ENCODE measurements around the gene EMX2.

The EMX2 gene

GRCh38 chr10:117545141-117546019 is 2.8 kb downstream of the EMX2 start:
- peak; percentile 41 for DNase-seq

GRCh38 chr10:117546020-117546580 is 3.6 kb downstream of the EMX2 start:
- no peak for DNase-seq

DNA sequence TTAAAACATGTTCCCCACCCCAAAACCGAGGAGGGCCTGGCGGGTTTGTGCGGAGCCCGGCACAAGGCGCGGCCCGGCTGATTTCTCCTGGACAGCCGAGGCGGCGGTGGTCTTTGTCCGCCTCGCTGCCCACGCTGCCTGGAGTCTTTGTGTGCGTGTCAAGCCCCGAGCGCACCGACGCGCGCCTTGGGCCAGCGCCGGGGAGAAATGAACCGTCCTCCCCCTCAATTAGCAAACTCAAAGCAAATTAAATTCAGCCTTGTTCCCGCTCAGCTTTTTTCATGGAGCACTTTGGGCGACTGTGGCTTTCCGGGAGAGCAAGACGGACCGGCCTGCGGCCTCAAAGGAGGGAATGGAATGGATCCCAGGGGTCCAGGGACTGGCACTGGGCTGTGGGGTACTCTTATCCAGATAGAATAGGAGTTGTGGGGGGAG is 4.1 kb downstream of the EMX2 start:
- no peak for DNase-seq

DNA sequence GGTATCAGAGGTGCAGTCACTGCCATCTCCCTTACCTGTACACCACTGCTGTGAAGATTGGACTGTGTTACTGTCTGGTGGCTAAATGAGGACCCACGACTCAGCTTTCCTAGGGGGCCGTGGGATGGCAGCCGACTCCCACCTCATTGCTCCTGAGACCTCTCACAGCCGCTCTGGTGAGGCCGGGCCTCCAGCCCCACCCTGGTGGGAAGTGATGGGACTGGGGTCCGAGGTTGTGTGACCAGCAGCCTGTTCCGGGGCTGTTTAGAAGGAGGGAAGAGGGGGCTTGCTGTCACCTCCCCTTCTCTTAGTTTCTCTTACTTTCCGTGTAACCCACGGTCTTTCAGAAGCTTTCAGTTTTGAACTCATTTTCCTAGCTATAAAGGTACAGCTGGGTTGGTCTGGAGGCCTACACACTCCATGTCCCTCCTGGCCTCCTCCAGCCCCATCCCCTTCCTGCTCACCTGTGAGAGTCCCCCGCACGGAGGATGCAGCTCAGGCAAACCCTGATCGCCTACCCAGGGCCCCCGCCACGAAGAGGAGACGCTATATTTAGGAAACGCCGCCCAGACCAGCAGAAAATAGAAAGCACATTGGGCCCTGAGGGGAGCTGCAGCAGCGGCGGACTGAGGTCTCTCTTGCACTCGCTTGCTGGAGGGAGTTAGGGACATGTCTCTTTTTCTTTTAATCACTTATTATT is 4.6 kb downstream of the EMX2 start:
- DNase-seq, result no peak

DNA sequence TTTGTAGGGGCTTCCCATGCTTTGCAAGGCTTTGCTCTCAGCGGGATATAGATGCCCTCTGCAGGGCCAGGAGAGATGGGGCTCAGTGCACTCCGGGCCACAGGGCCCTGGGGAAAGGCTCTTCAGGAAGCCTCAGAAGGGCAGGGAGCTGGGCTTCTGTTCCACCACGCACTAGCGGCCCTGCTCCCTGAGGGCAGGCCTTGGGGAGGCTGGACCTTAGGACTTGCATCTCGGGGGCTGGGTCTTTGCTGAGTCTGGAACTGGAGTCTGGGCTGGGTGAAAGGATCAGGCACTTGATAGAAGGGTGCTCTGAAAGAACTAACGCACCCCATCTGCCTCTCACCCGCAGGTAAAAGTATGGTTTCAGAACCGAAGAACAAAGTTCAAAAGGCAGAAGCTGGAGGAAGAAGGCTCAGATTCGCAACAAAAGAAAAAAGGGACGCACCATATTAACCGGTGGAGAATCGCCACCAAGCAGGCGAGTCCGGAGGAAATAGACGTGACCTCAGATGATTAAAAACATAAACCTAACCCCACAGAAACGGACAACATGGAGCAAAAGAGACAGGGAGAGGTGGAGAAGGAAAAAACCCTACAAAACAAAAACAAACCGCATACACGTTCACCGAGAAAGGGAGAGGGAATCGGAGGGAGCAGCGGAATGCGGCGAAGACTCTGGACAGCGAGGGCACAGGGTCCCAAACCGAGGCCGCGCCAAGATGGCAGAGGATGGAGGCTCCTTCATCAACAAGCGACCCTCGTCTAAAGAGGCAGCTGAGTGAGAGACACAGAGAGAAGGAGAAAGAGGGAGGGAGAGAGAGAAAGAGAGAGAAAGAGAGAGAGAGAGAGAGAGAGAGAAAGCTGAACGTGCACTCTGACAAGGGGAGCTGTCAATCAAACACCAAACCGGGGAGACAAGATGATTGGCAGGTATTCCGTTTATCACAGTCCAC is 5.4 kb downstream of the EMX2 start:
- no peak for DNase-seq

- DNase-seq, result no peak
These were observed 6.6 kb downstream of the EMX2 start for GRCh38 chr10:117549100-117549585.

DNA sequence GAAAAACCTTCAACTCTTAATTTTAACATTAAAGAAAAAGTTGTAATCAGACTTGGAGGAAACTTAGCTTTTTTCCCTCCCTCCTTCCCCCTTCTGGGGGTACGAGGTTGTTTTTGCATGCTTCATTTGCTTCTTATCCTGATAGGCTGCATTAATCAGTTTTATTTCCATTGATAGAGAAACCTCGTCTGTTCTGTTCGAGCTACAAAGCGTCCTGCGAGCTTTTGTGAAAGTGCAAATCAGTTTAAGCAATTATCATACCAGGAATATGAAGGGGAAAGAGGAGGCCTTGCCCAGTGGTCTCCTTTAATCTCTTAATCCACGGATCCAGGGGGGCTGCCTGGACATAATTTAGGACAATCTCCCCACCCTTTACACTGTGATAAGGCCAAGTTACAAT is 7.5 kb downstream of the EMX2 start:
- no peak for DNase-seq

- DNase-seq, result no peak
These were observed 8.2 kb downstream of the EMX2 start for GRCh38 chr10:117550599-117551329.

GRCh38 chr10:117551330-117552155 is 9.0 kb downstream of the EMX2 start:
- DNase-seq, result no peak

DNA sequence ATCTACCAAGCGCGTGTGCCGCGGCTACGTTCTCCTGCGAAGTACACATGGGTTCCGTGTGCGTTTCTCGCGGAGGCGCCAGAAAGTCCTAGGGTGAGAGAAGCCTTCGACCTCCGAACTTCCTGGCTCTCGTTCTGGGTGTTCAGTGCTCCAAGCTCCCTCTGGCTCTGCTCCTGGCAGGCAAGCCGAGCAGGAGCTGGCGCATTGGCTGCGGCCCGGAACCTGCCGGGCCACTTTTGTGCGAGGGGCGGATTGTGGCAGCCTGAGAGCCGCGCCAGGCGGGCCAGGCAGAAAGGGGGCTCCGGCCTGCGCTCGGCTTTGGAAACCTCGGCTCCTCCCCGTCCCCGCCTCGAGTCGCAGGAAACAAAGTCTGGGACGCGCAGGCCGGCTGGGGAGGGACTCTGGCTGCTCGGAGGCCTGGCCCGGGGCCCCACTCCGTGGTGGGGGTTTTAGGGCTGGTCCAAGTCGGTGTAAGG is 9.6 kb downstream of the EMX2 start:
- no peak for DNase-seq

- no peak for DNase-seq
These were observed 10.2 kb downstream of the EMX2 start for GRCh38 chr10:117552701-117553141.

DNA sequence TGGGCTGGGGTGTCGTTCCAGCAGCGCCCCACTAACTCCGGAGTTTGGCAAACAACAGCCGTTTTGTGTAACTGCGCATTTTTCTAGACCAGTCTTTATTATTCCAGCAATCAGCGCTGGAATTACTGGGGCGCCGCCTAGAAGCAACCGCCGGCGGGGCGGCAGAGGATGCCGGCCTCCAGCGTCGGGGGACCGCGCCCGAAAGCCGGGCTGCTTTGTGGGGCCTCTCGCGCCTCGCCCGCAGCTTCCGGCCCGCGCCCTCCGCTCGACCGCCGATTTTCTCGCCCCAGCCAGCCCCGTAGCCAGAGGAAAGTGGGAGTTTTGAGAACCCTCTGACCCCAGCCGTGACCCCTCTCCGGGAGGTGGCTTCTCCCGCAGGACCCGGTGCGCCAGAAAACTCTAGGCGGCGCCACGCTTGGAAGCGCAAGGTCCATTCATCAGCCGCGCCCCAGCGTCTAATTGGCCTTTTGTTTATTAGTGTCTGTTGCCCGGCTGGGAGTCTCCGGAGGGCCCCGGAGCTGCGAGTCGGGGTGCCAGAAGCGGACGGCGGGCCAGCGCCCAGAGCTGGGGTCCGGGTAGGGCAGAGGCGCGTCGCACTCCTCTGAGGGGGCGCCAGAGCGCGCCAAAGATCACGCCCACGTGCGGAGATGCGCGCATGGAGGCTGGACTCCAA is 10.7 kb downstream of the EMX2 start:
- no peak for DNase-seq

DNA sequence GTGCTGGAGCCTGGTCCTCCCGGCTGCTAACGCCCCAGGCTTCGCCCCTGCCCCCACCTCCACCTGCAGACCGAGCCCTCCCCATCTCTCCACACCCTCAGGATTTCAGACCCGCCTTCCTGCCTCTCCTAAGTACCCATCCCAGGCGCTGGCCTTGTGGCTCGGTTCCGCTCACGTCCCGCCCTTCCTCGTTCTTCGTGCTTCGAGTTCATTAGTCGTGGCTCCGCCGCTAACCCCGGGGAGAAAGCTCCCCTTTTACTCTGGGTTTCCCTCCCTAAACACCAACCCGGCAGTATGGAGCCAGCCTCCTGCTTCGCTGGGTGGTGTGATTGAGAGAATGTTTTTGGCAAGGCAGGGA is 11.2 kb downstream of the EMX2 start:
- DNase-seq, result no peak

DNA sequence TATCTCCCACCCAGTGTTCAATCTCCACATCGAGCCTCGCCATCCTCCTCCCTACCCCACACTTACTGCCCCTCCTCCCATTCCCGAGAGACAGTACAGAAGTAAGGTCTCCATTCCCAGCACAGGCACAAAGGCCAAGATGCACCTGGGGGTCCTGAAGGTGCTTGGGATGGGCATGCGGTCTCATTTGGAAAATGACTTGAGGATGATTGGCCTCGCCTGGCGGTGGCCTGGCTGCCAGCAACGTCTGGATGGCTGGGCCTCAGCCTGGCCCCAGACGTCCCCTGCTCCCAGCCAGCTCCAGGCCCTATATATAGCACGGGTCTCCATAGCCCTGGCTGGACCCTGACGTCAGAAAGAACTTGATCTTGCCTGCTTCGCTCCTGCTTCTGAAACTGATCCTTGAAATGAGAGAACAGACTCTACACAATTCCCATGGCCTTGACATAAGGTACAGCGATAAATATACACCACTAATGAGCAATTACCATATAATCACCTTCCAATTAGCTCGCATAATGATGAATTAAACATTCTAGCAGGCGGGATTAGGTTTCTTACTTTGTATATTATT is 11.8 kb downstream of the EMX2 start:
- no peak for DNase-seq

- no peak for DNase-seq
These were observed 12.5 kb downstream of the EMX2 start for GRCh38 chr10:117555017-117555416.

- DNase-seq, result no peak
These were observed 13.3 kb downstream of the EMX2 start for GRCh38 chr10:117555863-117556262.

DNA sequence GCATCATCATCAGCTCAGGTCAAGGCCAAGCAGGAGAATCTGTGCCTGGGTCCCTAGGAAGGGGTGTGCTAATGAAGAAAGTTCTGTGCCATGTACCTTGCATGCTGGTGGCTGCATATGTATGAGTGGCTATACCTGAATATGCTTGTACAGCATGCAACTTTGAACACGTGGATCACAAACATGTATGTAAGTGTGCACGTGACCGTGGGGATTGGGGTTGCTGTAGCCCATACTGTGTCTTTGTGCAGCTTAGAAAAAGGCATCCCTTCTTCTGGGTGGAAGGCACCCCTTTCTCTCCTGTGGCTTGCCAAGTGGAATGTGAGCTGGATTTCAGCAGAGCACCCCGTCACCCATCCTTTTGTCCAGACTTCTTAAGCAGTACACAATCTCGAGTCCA is 13.8 kb downstream of the EMX2 start:
- DNase-seq, result no peak

- no peak for DNase-seq
These were observed 17.2 kb downstream of the EMX2 start for GRCh38 chr10:117559712-117560111.

DNA sequence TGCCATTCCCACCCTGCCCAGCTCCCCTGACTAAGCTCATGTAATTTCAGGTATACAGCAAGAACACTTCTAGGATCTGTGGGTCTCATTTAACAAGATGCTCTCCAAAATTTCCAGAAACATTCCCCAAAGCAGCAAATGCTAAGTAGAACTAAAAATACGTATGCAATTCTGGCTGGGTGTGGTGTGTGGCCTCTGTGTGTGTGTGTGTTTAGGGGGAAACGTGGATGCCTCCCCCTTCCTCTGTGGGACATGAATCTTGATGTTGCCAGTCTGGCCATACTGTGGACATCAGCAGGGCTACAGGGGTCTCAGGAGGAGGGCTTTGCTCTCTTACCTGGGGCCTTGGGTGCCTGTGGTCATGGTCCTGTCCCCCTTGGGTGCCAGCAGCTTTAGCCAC is 18.4 kb downstream of the EMX2 start:
- no peak for DNase-seq

DNA sequence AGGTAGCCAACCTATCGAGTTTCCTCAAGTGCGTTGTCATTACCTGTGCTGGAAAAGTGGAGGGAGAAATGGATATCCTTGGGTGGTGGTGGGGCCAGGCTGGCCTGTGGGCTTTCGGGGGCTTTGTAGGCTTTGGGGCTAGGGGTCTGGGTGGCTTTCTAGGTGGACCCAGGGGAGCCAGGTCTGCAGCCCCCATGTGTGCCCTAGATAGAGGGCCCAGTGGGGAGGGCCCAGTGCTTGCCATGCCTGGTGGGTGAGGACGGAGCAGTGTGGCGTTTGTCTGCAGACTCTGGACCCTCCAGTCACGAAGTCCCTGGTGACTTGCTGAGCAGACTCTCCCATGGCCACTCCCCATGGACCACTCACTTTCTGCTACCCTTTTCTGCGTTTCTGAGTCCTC is 19.7 kb downstream of the EMX2 start:
- DNase-seq, result no peak

All from kidney glomerular epithelial cell (primary cell).